ENCODE measurements around the gene PRSS36.
"Not testable (repeated sequence)": the region's sequence is repeated elsewhere in the genome, so short reads cannot be mapped to it uniquely, and the experiment has no call there.

PRSS36 gene

GRCh38 chr16:31120129-31120528 lies 29.7 kb downstream of the PRSS36 start:
- DNase-seq = no peak

GRCh38 chr16:31118223-31119155 lies 31.4 kb downstream of the PRSS36 start:
- DNase-seq = peak; percentile 91

- peak; percentile 99 for DNase-seq
Observed at GRCh38 chr16:31117384-31118222, 32.3 kb downstream of the PRSS36 start, which contains the start of gene KAT8. TSS of gene KAT8 (plus strand) at chr16:31117664. CDS start at chr16:31117682, 18 bp downstream.

GRCh38 chr16:31114468-31114867 lies 35.4 kb downstream of the PRSS36 start:
- no peak for DNase-seq

- DNase-seq = peak; percentile 90
Observed at GRCh38 chr16:31113121-31114120, 36.4 kb downstream of the PRSS36 start.

- DNase-seq = no peak
Observed at GRCh38 chr16:31112711-31113110, 37.2 kb downstream of the PRSS36 start.

- DNase-seq = no peak
Observed at GRCh38 chr16:31111881-31112466, 37.9 kb downstream of the PRSS36 start.

GRCh38 chr16:31110106-31111034 lies 39.5 kb downstream of the PRSS36 start:
- DNase-seq = no peak

GRCh38 chr16:31109622-31110021 lies 40.2 kb downstream of the PRSS36 start:
- DNase-seq = no peak

- no peak for DNase-seq
Observed at GRCh38 chr16:31108794-31109558, 40.9 kb downstream of the PRSS36 start.

- peak; percentile 90 for DNase-seq
Observed at GRCh38 chr16:31108035-31108793, 41.7 kb downstream of the PRSS36 start, which contains the start of gene BCKDK. TSS of gene BCKDK (plus strand) at chr16:31108386. CDS start at chr16:31109224, 838 bp downstream.

- DNase-seq = peak; percentile 29
Observed at GRCh38 chr16:31107465-31107867, 42.4 kb downstream of the PRSS36 start.

- no peak for DNase-seq
Observed at GRCh38 chr16:31106509-31107464, 43.1 kb downstream of the PRSS36 start.

- DNase-seq = peak; percentile 84
Observed at GRCh38 chr16:31105677-31106213, 44.1 kb downstream of the PRSS36 start.

- DNase-seq = not testable (repeated sequence)
Observed at GRCh38 chr16:31100876-31101641, 48.8 kb downstream of the PRSS36 start.

- no peak for DNase-seq
Observed at GRCh38 chr16:31099860-31100638, 49.8 kb downstream of the PRSS36 start.

Measured in suppressor macrophage treated with lipopolysaccharide for 4 hours (primary cell).